ENCODE data around the gene RNASEL.
A peak's percentile ranks its signal among the peaks of the same experiment; 100 is the strongest.

The RNASEL gene

GRCh38 chr1:182595641-182596240 lies 6.7 kb upstream of the RNASEL start:
- Histone ChIP-seq H3K27me3 (ENCODE audit: control insufficient read depth, insufficient read depth, low read length) (no peaks in the 10 kb centered on the region), H3K36me3 (ENCODE audit: control insufficient read depth, insufficient read depth, low read length) (peaks cover 12% of the 10 kb centered on the region), H3K4me3 (ENCODE audit: low read depth, low read length) (no peak overlapping the region), H3K9me3 (ENCODE audit: control insufficient read depth, insufficient read depth, low read length) (no peaks in the 10 kb centered on the region), H3K9ac (ENCODE audit: low read depth, low read length) (no peak overlapping the region), H3K4me1 (ENCODE audit: control insufficient read depth, insufficient read depth, low read length) (no peaks in the 10 kb centered on the region)

DNA sequence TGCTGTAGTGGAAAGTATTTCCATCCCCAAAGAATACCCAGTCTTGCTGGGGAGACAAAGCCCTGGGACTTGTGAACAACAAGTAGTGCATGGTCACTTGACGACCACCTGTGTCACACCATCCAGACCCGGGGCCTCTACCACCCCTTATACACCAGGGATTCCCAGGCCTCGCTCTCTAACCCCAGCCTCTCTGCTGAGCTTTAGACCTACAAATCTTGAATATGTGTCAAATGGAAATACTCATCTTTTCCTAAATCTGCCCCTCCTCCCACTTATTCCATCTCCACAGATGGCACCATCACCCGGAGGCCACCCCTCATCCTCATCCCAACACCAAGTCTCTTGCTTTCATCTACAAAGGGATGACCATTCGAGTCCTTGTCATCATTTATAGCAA lies 875 bp upstream of the RNASEL start:
- Histone ChIP-seq H3K9me3 (ENCODE audit: control insufficient read depth, insufficient read depth, low read length) (no peaks in the 10 kb centered on the region), H3K9ac (ENCODE audit: low read depth, low read length) (no peak overlapping the region), H3K36me3 (ENCODE audit: control insufficient read depth, insufficient read depth, low read length) (no peaks in the 10 kb centered on the region)

GRCh38 chr1:182589520-182589919 lies 464 bp upstream of the RNASEL start:
- H3K4me1 ChIP-seq (ENCODE audit: control insufficient read depth, insufficient read depth, low read length): peaks cover 5% of the 10 kb centered on the region
- H3K4me3 ChIP-seq (ENCODE audit: low read depth, low read length): peak overlapping the region; percentile 47
- H3K9ac ChIP-seq (ENCODE audit: low read depth, low read length): no peak overlapping the region
- no peaks in the 10 kb centered on the region for H3K27me3 ChIP-seq (ENCODE audit: control insufficient read depth, insufficient read depth, low read length)
- H3K9me3 ChIP-seq (ENCODE audit: control insufficient read depth, insufficient read depth, low read length): no peaks in the 10 kb centered on the region
- no peaks in the 10 kb centered on the region for H3K36me3 ChIP-seq (ENCODE audit: control insufficient read depth, insufficient read depth, low read length)

More for the DNA sequence above, 875 bp upstream of the RNASEL start:
- no peak overlapping the region for H3K4me3 ChIP-seq (ENCODE audit: low read depth, low read length)
- H3K27me3 ChIP-seq (ENCODE audit: control insufficient read depth, insufficient read depth, low read length): no peaks in the 10 kb centered on the region
- peaks cover 5% of the 10 kb centered on the region for H3K4me1 ChIP-seq (ENCODE audit: control insufficient read depth, insufficient read depth, low read length)

DNA sequence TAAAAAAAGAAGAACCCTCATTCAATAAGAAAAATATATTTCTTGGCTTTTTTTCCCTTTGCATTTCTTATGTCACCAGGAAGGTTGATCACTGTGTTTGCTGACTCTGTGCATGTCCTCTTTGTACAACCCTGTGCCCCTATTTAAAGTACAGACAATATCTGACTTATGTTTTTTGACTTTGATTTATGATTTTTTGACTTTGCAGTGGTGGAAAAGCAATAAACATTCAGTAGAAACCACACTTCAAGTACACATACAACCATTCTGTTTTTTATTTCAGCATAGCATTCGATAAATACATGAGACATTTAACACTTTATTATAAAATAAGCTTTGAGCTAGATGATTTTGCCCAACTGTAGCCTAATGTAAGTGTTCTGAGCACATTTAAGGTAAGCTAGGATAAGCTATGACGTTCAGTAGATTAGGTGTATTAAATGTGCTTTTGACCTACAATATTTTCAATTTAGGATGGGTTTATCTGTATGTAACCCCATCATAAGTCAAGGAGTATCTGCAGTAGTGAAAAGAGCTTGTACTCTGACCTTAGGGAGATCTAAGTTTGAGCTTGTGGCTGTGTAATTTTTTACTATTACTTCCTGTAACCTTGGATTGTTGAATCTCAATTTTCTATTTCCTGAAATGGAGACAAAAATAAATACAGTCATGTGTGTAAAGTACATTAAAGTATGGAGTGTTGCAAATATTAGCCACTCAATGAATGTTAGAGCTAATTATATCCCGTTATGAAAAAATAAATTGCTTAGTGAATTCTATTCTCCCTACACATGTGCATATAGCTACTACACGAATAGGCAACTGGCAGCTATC lies 1.2 kb downstream of the RNASEL start:
- no peaks in the 10 kb centered on the region for H3K36me3 ChIP-seq (ENCODE audit: control insufficient read depth, insufficient read depth, low read length)
- peaks cover 5% of the 10 kb centered on the region for H3K4me1 ChIP-seq (ENCODE audit: control insufficient read depth, insufficient read depth, low read length)
- no peaks in the 10 kb centered on the region for H3K9me3 ChIP-seq (ENCODE audit: control insufficient read depth, insufficient read depth, low read length)
- H3K4me3 ChIP-seq (ENCODE audit: low read depth, low read length): peak overlapping the region; percentile 47
- no peaks in the 10 kb centered on the region for H3K27me3 ChIP-seq (ENCODE audit: control insufficient read depth, insufficient read depth, low read length)
- H3K9ac ChIP-seq (ENCODE audit: low read depth, low read length): no peak overlapping the region

GRCh38 chr1:182587093-182587492 lies 2.0 kb downstream of the RNASEL start:
- no peak overlapping the region for H3K9ac ChIP-seq (ENCODE audit: low read depth, low read length)
- no peak overlapping the region for H3K4me3 ChIP-seq (ENCODE audit: low read depth, low read length)
- H3K27me3 ChIP-seq (ENCODE audit: control insufficient read depth, insufficient read depth, low read length): no peaks in the 10 kb centered on the region
- peaks cover 5% of the 10 kb centered on the region for H3K4me1 ChIP-seq (ENCODE audit: control insufficient read depth, insufficient read depth, low read length)
- no peaks in the 10 kb centered on the region for H3K9me3 ChIP-seq (ENCODE audit: control insufficient read depth, insufficient read depth, low read length)
- H3K36me3 ChIP-seq (ENCODE audit: control insufficient read depth, insufficient read depth, low read length): no peaks in the 10 kb centered on the region

DNA sequence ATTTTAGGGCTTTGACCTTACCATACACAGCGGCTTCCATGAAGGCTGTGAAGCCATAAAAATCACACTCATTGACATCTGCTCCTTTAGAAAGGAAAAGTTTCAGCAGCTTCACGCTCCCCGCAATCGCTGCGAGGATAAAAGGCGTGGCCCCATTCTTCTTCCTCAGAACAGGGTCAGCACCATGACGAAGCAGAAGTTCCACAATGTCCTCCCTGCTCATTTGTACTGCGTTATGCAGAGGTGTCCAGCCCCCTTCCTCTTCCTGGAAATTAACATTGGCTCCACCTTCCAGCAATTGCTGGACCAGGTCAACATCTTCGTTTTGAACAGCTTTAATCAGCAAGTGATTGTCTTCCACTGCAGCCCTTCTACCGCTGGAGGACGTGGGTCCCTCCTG lies 2.7 kb downstream of the RNASEL start:
- Histone ChIP-seq H3K9ac (ENCODE audit: low read depth, low read length) (no peak overlapping the region), H3K4me3 (ENCODE audit: low read depth, low read length) (no peak overlapping the region), H3K36me3 (ENCODE audit: control insufficient read depth, insufficient read depth, low read length) (no peaks in the 10 kb centered on the region), H3K9me3 (ENCODE audit: control insufficient read depth, insufficient read depth, low read length) (no peaks in the 10 kb centered on the region), H3K27me3 (ENCODE audit: control insufficient read depth, insufficient read depth, low read length) (no peaks in the 10 kb centered on the region), H3K4me1 (ENCODE audit: control insufficient read depth, insufficient read depth, low read length) (peaks cover 5% of the 10 kb centered on the region)

DNA sequence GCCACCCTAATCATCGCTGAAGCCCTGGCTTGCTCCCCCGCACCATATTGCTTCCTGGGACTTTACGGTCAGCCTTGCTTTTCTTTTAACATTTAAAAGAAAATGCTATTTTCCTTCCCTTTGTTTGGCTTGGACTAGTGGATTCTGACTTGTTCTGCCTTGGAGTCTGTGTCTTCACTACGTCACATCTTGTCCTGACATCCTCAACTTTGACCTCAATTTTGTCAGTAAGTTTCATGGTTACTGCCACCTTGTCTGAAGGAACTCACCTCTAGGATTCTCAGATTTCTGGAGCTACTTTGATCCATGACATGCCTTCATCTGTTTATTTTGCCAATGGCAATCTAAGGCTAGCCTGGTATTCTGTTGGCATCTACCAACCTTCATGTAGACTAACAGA lies 4.3 kb downstream of the RNASEL start:
- no peaks in the 10 kb centered on the region for H3K27me3 ChIP-seq (ENCODE audit: control insufficient read depth, insufficient read depth, low read length)

GRCh38 chr1:182580736-182581135 lies 8.3 kb downstream of the RNASEL start:
- H3K9ac ChIP-seq (ENCODE audit: low read depth, low read length): no peak overlapping the region
- H3K27me3 ChIP-seq (ENCODE audit: control insufficient read depth, insufficient read depth, low read length): no peaks in the 10 kb centered on the region
- H3K4me1 ChIP-seq (ENCODE audit: control insufficient read depth, insufficient read depth, low read length): no peaks in the 10 kb centered on the region
- no peaks in the 10 kb centered on the region for H3K9me3 ChIP-seq (ENCODE audit: control insufficient read depth, insufficient read depth, low read length)
- no peaks in the 10 kb centered on the region for H3K36me3 ChIP-seq (ENCODE audit: control insufficient read depth, insufficient read depth, low read length)
- H3K4me3 ChIP-seq (ENCODE audit: low read depth, low read length): no peak overlapping the region

More for the DNA sequence above, 4.3 kb downstream of the RNASEL start:
- Histone ChIP-seq H3K9ac (ENCODE audit: low read depth, low read length) (no peak overlapping the region), H3K4me3 (ENCODE audit: low read depth, low read length) (no peak overlapping the region), H3K9me3 (ENCODE audit: control insufficient read depth, insufficient read depth, low read length) (no peaks in the 10 kb centered on the region), H3K4me1 (ENCODE audit: control insufficient read depth, insufficient read depth, low read length) (peaks cover 5% of the 10 kb centered on the region), H3K36me3 (ENCODE audit: control insufficient read depth, insufficient read depth, low read length) (no peaks in the 10 kb centered on the region)

GRCh38 chr1:182575540-182576149 lies 13.4 kb downstream of the RNASEL start:
- no peaks in the 10 kb centered on the region for H3K27me3 ChIP-seq (ENCODE audit: control insufficient read depth, insufficient read depth, low read length)
- H3K9me3 ChIP-seq (ENCODE audit: control insufficient read depth, insufficient read depth, low read length): no peaks in the 10 kb centered on the region
- no peak overlapping the region for H3K4me3 ChIP-seq (ENCODE audit: low read depth, low read length)
- H3K36me3 ChIP-seq (ENCODE audit: control insufficient read depth, insufficient read depth, low read length): no peaks in the 10 kb centered on the region
- no peak overlapping the region for H3K9ac ChIP-seq (ENCODE audit: low read depth, low read length)
- no peaks in the 10 kb centered on the region for H3K4me1 ChIP-seq (ENCODE audit: control insufficient read depth, insufficient read depth, low read length)

- Histone ChIP-seq H3K36me3 (ENCODE audit: control insufficient read depth, insufficient read depth, low read length) (no peaks in the 10 kb centered on the region), H3K4me3 (ENCODE audit: low read depth, low read length) (no peak overlapping the region), H3K27me3 (ENCODE audit: control insufficient read depth, insufficient read depth, low read length) (no peaks in the 10 kb centered on the region), H3K9me3 (ENCODE audit: control insufficient read depth, insufficient read depth, low read length) (no peaks in the 10 kb centered on the region), H3K9ac (ENCODE audit: low read depth, low read length) (no peak overlapping the region), H3K4me1 (ENCODE audit: control insufficient read depth, insufficient read depth, low read length) (no peaks in the 10 kb centered on the region)
These were observed 14.9 kb downstream of the RNASEL start for GRCh38 chr1:182574156-182574555.

- H3K9me3 ChIP-seq (ENCODE audit: control insufficient read depth, insufficient read depth, low read length): no peaks in the 10 kb centered on the region
- H3K36me3 ChIP-seq (ENCODE audit: control insufficient read depth, insufficient read depth, low read length): no peaks in the 10 kb centered on the region
- no peaks in the 10 kb centered on the region for H3K4me1 ChIP-seq (ENCODE audit: control insufficient read depth, insufficient read depth, low read length)
- H3K9ac ChIP-seq (ENCODE audit: low read depth, low read length): no peak overlapping the region
- no peaks in the 10 kb centered on the region for H3K27me3 ChIP-seq (ENCODE audit: control insufficient read depth, insufficient read depth, low read length)
- no peak overlapping the region for H3K4me3 ChIP-seq (ENCODE audit: low read depth, low read length)
These were observed 18.5 kb downstream of the RNASEL start for GRCh38 chr1:182570611-182570970.
